Activated naive CD8-positive, alpha-beta T cell treated with anti-CD3 and anti-CD28 coated beads, Interleukin-2, amount 10 ng/mL, durations not matched to agents 7 days and 5 days (primary cell): ENCODE results near the gene ZSCAN10. TPM values are rescaled to one million over a fixed set of nuclear protein-coding genes. Genes with fewer than 3 reads are reported as not detected.
"Not testable (repeated sequence)": the region's sequence is repeated elsewhere in the genome, so short reads cannot be mapped to it uniquely, and the experiment has no call there.

Experiments
- ATAC-seq: fragments of 150-1000 bp; cut with Tn5 transposase; one replicate; pipeline ENCODE4 v1.10.0; 2021; ENCODE audit warnings: low read depth, moderate library complexity
- POLR2A ChIA-PET: fragments of 350-600 bp; sonication (Branson Sonifier 250); formaldehyde crosslinking; loops from one replicate; lab custom pipeline; 2021; ENCODE audit warnings: antibody characterized with exemption; lab: Charles Lee
- DNase-seq: peaks from one replicate; pipeline ENCODE4 v3.0.0; 2021
- H3K27ac Mint-ChIP-seq: one replicate; pipeline ENCODE4 v1.8.0; 2022; ENCODE audit warnings: mild to moderate bottlenecking, mixed read lengths
- H3K27me3 Mint-ChIP-seq: one replicate; pipeline ENCODE4 v1.8.0; 2022; ENCODE audit warnings: mild to moderate bottlenecking, moderate library complexity, mixed read lengths
- H3K36me3 Mint-ChIP-seq: one replicate; pipeline ENCODE4 v1.8.0; 2021; ENCODE audit warnings: mild to moderate bottlenecking, mixed read lengths
- H3K4me1 Mint-ChIP-seq: one replicate; pipeline ENCODE4 v1.8.0; 2021; ENCODE audit warnings: mixed read lengths
- H3K4me3 Mint-ChIP-seq: one replicate; pipeline ENCODE4 v1.8.0; 2022; ENCODE audit warnings: mild to moderate bottlenecking, moderate library complexity, mixed read lengths
- H3K9me3 Mint-ChIP-seq: one replicate; pipeline ENCODE4 v1.8.0; 2021; ENCODE audit warnings: mixed read lengths
- total RNA-seq, 2 experiments: library from RNA; stranded (reverse); gene quantifications; one replicate each; pipeline ENCODE4 v1.2.3, GENCODE V29; 2021

ZSCAN10 gene
- total RNA-seq, 2 experiments from 2014 or later: 0.37 to 0.39 TPM

DNA sequence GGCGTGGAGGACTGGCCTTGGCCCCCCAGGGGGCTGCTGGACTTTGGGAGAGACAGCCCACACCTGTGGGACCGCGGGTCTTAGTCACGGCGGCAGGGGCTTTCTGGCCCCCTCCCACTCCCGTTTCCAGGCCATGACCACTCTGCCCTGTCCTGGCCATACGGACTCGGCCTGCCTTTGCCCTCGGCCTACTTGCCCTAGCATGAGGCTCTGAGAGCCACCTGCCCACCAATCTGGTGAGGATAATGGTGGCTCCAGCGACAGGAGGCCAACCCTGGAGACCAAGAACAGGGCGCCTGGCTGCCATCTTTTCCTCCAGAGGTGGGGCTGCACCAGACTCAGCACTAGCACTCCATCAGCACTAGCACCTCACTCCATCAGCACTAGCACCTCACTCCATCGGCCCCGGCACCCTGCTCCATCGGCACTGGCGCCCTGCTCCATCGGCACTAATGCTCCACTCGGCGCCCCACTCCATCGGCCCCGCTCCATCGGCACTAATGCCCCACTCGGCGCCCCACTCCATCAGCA, 42.8 kb upstream of the ZSCAN10 start:
- Mint-ChIP-seq H3K27ac (no peak overlapping the region), H3K9me3 (no peaks in the 10 kb centered on the region), H3K4me1 (peaks cover 2% of the 10 kb centered on the region), H3K27me3 (no peaks in the 10 kb centered on the region), H3K4me3 (no peak overlapping the region), H3K36me3 (peaks cover 8% of the 10 kb centered on the region)
- no peak for DNase-seq
- POLR2A ChIA-PET: no interaction called here
- no peak for ATAC-seq

DNA sequence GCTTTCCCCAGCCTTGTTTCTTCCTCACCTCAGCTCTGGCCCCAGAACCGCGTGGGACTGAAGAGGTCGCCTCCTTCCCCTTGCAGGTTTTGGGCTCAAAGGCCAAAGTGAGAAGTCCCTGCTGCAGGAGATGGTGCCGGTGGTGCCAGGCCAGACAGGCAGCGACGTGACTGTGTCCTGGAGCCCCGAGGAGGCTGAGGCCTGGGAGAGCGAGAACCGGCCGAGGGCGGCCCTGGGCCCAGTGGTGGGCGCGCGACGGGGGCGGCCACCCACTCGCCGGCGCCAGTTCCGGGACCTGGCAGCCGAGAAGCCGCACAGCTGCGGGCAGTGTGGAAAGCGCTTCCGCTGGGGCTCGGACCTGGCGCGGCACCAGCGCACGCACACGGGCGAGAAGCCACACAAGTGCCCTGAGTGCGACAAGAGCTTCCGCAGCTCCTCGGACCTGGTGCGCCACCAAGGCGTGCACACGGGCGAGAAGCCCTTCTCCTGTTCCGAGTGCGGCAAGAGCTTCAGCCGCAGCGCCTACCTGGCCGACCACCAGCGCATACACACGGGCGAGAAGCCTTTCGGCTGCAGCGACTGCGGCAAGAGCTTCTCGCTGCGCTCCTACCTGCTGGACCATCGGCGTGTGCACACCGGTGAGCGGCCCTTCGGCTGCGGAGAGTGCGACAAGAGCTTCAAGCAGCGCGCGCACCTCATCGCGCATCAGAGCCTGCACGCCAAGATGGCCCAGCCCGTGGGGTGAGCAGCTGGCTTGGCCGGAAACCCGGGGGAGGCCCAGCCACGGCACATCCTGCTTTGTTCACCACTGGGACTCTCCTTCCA, 41.7 kb upstream of the ZSCAN10 start:
- no peak for DNase-seq
- no peak overlapping the region for H3K27ac Mint-ChIP-seq
- peaks cover 8% of the 10 kb centered on the region for H3K36me3 Mint-ChIP-seq
- no peak for ATAC-seq
- POLR2A ChIA-PET: interaction anchor here (1.5 kb wide), 1 partner anchor 10 kb away, joined by 3 read pairs; no protein-coding TSS in a partner anchor
- no peak overlapping the region for H3K4me3 Mint-ChIP-seq
- no peaks in the 10 kb centered on the region for H3K27me3 Mint-ChIP-seq
- peaks cover 6% of the 10 kb centered on the region for H3K4me1 Mint-ChIP-seq
- no peaks in the 10 kb centered on the region for H3K9me3 Mint-ChIP-seq

- not testable (repeated sequence) for H3K9me3 Mint-ChIP-seq, H3K27me3 Mint-ChIP-seq, ATAC-seq, H3K4me3 Mint-ChIP-seq, H3K27ac Mint-ChIP-seq, H3K36me3 Mint-ChIP-seq, H3K4me1 Mint-ChIP-seq, DNase-seq
- POLR2A ChIA-PET: interaction anchor here (1.5 kb wide), 1 partner anchor 11 kb away, joined by 3 read pairs; no protein-coding TSS in a partner anchor
These were observed 40.5 kb upstream of the ZSCAN10 start for GRCh38 chr16:3139561-3139960.

DNA sequence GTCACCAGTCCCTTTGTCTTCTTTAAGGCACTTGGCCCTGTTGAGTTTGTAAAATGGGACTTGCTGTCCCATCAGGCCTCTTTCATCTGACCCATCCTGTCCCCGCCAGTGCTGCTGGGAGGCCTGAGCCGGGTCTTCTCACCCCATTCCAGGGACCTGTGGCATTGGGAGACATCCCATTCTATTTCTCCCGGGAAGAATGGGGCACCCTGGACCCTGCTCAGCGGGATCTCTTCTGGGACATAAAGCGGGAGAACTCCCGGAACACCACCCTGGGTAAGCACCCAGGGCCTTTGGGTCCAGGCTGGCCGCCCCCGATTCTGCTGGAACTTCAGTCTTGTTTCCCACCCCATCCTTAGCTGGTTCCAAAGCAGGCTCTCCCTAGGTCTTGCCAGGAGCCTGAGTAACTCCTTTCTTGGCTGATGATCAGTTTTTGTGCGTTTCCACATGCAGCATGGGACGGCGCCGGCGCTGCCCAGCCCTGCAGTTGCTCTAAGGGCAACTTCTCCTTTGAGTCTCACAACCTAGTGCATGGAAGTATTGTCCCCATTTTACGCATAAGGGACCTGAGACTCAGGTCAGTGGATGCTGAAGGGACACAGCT, 39.8 kb upstream of the ZSCAN10 start:
- H3K4me1 Mint-ChIP-seq: peaks cover 10% of the 10 kb centered on the region
- peaks cover 8% of the 10 kb centered on the region for H3K36me3 Mint-ChIP-seq
- H3K27me3 Mint-ChIP-seq: no peaks in the 10 kb centered on the region
- POLR2A ChIA-PET: interaction anchor here (1.9 kb wide), 1 partner anchor 12 kb away, joined by 6 read pairs; no protein-coding TSS in a partner anchor
- H3K4me3 Mint-ChIP-seq: no peak overlapping the region
- DNase-seq (no peak), ATAC-seq (no peak)
- no peaks in the 10 kb centered on the region for H3K9me3 Mint-ChIP-seq
- no peak overlapping the region for H3K27ac Mint-ChIP-seq

DNA sequence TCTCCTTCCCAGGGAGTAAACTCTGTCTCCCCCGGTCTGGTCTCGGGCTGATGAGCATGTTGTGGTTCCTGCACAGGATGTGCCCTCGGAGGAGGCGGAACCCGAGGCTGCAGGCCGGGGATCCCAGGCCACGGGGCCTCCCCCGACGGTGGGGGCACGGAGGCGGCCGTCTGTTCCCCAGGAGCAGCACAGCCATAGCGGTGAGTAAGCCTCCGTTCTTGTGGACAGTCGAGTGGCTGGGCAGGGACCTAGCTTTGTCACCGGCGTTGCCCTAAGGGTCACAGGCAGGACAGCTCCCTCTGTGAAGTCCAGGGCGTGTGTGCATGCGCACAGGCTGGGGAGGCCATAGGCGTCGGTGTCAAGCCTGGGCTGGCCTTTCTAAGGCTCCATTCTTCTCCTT, 39.2 kb upstream of the ZSCAN10 start:
- Mint-ChIP-seq H3K9me3 (no peaks in the 10 kb centered on the region), H3K4me3 (no peak overlapping the region), H3K36me3 (peaks cover 8% of the 10 kb centered on the region), H3K4me1 (peaks cover 14% of the 10 kb centered on the region), H3K27me3 (no peaks in the 10 kb centered on the region), H3K27ac (no peak overlapping the region)
- DNase-seq: no peak
- POLR2A ChIA-PET: interaction anchor here (1.9 kb wide), 1 partner anchor 12 kb away, joined by 6 read pairs; no protein-coding TSS in a partner anchor
- ATAC-seq: no peak

- Mint-ChIP-seq H3K4me3 (no peak overlapping the region), H3K4me1 (peaks cover 17% of the 10 kb centered on the region), H3K36me3 (peaks cover 5% of the 10 kb centered on the region), H3K27ac (no peak overlapping the region), H3K27me3 (no peaks in the 10 kb centered on the region), H3K9me3 (no peaks in the 10 kb centered on the region)
- ATAC-seq (no peak), DNase-seq (no peak)
- POLR2A ChIA-PET: interaction anchor here (1.0 to 1.9 kb wide), 2 partner anchors 12 to 13 kb away, joined by 5 to 6 read pairs; no protein-coding TSS in a partner anchor
These were observed 38.2 kb upstream of the ZSCAN10 start for GRCh38 chr16:3137267-3137666.

- ATAC-seq (no peak), DNase-seq (no peak)
- Mint-ChIP-seq H3K4me3 (peak overlapping the region; percentile 99), H3K4me1 (peaks cover 22% of the 10 kb centered on the region), H3K27ac (peak overlapping the region; percentile 86), H3K36me3 (peaks cover 3% of the 10 kb centered on the region), H3K27me3 (no peaks in the 10 kb centered on the region), H3K9me3 (no peaks in the 10 kb centered on the region)
- POLR2A ChIA-PET: interaction anchor here (0.6 to 3.2 kb wide), 27 partner anchors 8 to 1118 kb away, joined by 3 to 42 read pairs (median 7); partner anchors contain the start of genes CLUAP1, FLYWCH2, IL32 and MMP25
These were observed 36.1 kb upstream of the ZSCAN10 start for GRCh38 chr16:3135126-3135715.

GRCh38 chr16:3134338-3135125, 35.4 kb upstream of the ZSCAN10 start, which contains the start of gene ZNF213:
ZNF213 (plus strand) TSS chr16:3135029; CDS start chr16:3137281, 2,252 bp downstream.
- DNase-seq (peak; percentile 87), ATAC-seq (peak; percentile 95)
- Mint-ChIP-seq H3K36me3 (peaks cover 7% of the 10 kb centered on the region), H3K4me3 (peak within 1 kb of the TSS; percentile 99), H3K27ac (peak within 1 kb of the TSS; percentile 95), H3K4me1 (peaks cover 26% of the 10 kb centered on the region), H3K27me3 (no peaks in the 10 kb centered on the region), H3K9me3 (no peaks in the 10 kb centered on the region)
- POLR2A ChIA-PET: interaction anchor here (0.6 to 3.2 kb wide), 31 partner anchors 8 to 1119 kb away, joined by 3 to 42 read pairs (median 6); partner anchors contain the start of genes CLUAP1, FLYWCH2, IL32 and MMP25

- DNase-seq (no peak), ATAC-seq (no peak)
- POLR2A ChIA-PET: interaction anchor here (0.8 to 3.2 kb wide), 20 partner anchors 8 to 251 kb away, joined by 3 to 42 read pairs (median 7); partner anchors contain the start of genes FLYWCH2, IL32, MMP25 and ZNF263
- Mint-ChIP-seq H3K9me3 (no peaks in the 10 kb centered on the region), H3K27me3 (no peaks in the 10 kb centered on the region), H3K4me1 (peaks cover 27% of the 10 kb centered on the region), H3K36me3 (peaks cover 6% of the 10 kb centered on the region), H3K27ac (peak overlapping the region; percentile 95), H3K4me3 (peak overlapping the region; percentile 99)
These were observed 34.8 kb upstream of the ZSCAN10 start for GRCh38 chr16:3133844-3134243.

- no peak overlapping the region for H3K4me3 Mint-ChIP-seq
These were observed 32.8 kb upstream of the ZSCAN10 start for GRCh38 chr16:3131755-3132377.

DNA sequence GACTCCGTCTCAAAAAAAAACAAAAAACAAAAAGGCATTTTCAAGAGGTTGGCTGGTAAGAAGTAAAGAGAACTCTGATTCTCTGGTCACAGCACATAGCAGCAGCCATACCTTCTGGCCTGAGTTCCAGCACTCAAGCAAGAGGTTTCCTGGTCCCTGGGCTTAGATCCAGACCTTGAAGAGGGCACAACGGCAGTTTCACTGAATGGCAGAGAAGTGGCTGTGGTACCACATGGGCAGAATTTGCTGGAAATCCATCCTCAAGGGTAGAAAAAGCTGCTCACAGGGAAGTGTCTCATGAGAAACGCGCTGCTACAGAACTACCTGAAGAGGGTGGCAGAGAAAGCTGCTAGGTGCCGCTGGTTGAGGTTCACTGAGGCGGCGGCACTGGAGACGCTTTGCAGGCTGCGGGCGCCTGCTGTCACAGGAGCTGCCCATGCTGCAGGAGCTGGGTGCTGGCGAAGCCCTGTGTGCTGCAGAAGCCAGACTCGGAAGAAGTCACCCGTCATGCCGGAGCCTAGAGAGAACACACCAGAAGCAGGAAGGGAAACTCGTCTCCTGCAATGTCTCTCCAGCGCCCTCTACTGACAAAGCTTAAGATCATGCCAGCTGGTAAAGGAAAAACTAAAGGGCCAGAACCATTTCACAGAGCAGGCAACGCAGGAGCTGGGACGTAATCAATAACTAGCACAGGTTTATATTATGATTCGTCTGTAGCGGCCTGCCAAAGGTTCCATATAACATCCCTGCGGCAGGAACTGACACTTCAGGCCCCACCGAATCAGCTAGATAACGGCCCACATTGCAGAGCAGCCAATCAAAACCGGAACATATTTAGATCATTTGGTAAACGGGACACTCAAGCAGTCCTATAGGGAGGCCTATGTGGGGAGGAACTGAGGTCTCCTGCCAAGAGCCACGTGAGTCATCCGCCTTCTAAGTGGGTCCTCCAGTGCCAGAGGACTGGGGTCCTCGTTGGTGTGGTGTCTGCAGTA, 30.3 kb upstream of the ZSCAN10 start:
- Mint-ChIP-seq H3K27me3 (no peaks in the 10 kb centered on the region), H3K36me3 (peaks cover 11% of the 10 kb centered on the region), H3K9me3 (no peaks in the 10 kb centered on the region), H3K27ac (peak overlapping the region; percentile 92), H3K4me1 (peaks cover 41% of the 10 kb centered on the region), H3K4me3 (peak overlapping the region; percentile 96)
- POLR2A ChIA-PET: interaction anchor here (0.7 to 7.0 kb wide), 23 partner anchors 19 to 414 kb away, joined by 3 to 121 read pairs (median 5); partner anchors contain the start of genes IL32, TNFRSF12A and ZSCAN10
- DNase-seq (peak; percentile 75), ATAC-seq (peak; percentile 62)

More at GRCh38 chr16:3131755-3132377, 32.8 kb upstream of the ZSCAN10 start:
- peak; percentile 61 for DNase-seq
- H3K27me3 Mint-ChIP-seq: no peaks in the 10 kb centered on the region
- no peak overlapping the region for H3K27ac Mint-ChIP-seq
- POLR2A ChIA-PET: interaction anchor here (0.7 to 2.1 kb wide), 5 partner anchors 19 to 73 kb away, joined by 3 to 7 read pairs (median 5); partner anchors contain the start of gene IL32
- H3K4me1 Mint-ChIP-seq: peaks cover 37% of the 10 kb centered on the region
- ATAC-seq: no peak
- H3K36me3 Mint-ChIP-seq: peaks cover 9% of the 10 kb centered on the region
- no peaks in the 10 kb centered on the region for H3K9me3 Mint-ChIP-seq
